Stimulated activated naive B cell treated with anti-CD40 and anti-IgM and Interleukin-4, amounts not matched to agents 10 μg/mL and 1 μg/mL and 100 μg/mL, for 72 hours (primary cell): ENCODE data around the gene H3-3A.
A peak's percentile ranks its signal among the peaks of the same experiment; 100 is the strongest.

Experiments
- ATAC-seq, 2 donors: fragments of 150-1000 bp; cut with Tn5 transposase; replicated peaks; 2 replicates each; pipeline ENCODE4 v1.10.0; 2021; ENCODE audit warnings: moderate library complexity in 1 of 2
- DNase-seq: peaks from one replicate; pipeline ENCODE4 v3.0.0; 2021
- H3K27ac Mint-ChIP-seq: one replicate; pipeline ENCODE4 v1.8.0; 2022; ENCODE audit warnings: mild to moderate bottlenecking, mixed read lengths
- H3K27me3 Mint-ChIP-seq, 2 donors: one replicate each; pipeline ENCODE4 v1.8.0; 2022; ENCODE audit warnings: mixed read lengths in 2 of 2
- H3K36me3 Mint-ChIP-seq, 2 donors: one replicate each; pipeline ENCODE4 v1.8.0; 2022; ENCODE audit warnings: mixed read lengths in 2 of 2, mild to moderate bottlenecking in 1 of 2
- H3K4me1 Mint-ChIP-seq, 2 donors: one replicate each; pipeline ENCODE4 v1.8.0; 2022; ENCODE audit warnings: mixed read lengths in 2 of 2, mild to moderate bottlenecking in 1 of 2
- H3K4me3 Mint-ChIP-seq, 2 donors: one replicate each; pipeline ENCODE4 v1.8.0; 2022; ENCODE audit warnings: mild to moderate bottlenecking in 2 of 2, mixed read lengths in 2 of 2, moderate library complexity in 1 of 2
- H3K9me3 Mint-ChIP-seq, 2 donors: one replicate each; pipeline ENCODE4 v1.8.0; 2022; ENCODE audit warnings: mixed read lengths in 2 of 2, mild to moderate bottlenecking in 1 of 2

The H3-3A gene

DNA sequence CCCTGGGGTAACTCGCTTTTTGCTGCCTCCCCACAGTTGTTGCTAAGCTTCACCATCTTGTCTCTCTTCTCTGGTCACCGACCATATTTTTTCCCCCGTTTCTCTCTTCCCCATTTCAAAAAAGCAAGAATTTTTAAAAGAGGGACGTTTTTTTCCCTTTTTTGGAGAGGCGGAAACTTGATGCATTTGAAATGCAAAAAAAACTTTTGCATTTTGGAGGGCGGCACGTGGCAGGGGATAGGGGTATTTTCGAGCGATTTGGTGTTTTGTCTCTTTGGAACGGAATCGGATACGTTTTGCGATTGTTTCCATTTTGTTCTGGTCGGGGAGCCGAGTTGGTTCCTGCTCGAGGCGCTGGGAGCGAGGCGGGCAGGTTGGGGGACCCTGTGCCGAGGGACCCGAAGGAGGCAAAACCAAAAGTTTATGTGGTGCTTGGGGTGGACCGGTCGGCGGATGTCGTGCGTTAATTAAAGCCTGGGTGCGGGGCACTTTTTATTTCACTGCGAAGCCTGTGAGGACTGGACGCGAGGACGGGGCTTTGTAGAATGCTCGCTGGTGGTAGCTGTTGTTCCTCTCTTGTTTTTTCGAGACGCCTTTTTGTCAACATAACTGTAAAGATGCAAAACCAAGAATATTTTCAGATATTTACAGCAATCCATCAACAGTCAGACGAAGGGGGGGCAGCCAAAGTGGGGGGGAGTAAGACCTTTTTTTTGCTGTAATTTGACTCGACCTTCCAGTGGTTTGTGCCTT, 884 bp downstream of the H3-3A start:
- peaks cover 24 to 45% of the 10 kb centered on the region in 2 donors for H3K4me1 Mint-ChIP-seq
- ATAC-seq = peak; percentile 35 to 43
- H3K4me3 Mint-ChIP-seq = peak overlapping the region; percentile 98 to 100
- H3K36me3 Mint-ChIP-seq = peaks cover 38% of the 10 kb centered on the region in 2 donors
- peak overlapping the region; percentile 100 for H3K27ac Mint-ChIP-seq
- DNase-seq = peak; percentile 26
- no peaks in the 10 kb centered on the region for H3K9me3 Mint-ChIP-seq
- H3K27me3 Mint-ChIP-seq = no peaks in the 10 kb centered on the region

DNA sequence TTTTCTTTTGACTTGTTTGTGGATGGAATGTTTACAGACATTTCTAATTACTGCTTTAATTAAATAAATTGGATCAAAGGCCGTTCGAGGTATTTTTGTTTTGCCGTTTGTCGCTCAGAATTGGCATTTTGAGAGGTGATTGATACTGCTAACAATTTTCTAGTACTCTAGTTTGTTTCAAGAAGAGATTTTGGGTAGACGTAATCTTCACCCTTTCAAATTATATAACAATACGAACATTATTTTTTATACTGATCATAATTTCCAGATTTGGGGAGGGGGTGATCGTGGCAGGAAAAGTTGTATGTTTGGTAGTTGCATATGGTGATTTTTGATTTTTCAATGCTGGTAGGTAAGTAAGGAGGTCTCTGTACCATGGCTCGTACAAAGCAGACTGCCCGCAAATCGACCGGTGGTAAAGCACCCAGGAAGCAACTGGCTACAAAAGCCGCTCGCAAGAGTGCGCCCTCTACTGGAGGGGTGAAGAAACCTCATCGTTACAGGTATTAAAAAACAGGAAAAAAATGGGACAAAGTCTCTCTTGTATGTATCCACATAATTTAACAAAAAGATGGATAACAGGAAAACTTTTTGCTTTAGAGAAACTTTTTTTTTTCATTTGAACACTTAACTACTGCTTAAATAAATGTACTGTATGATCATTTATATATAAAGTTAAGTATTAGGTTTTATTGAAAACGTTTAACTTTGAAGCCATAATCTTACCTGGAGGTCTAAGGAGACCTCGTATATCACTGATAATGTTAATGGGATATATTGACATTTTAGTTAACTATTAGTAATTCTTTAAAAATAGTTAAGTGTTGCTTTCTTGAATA, 1.7 kb downstream of the H3-3A start:
- DNase-seq (no peak), ATAC-seq (no peak)
- H3K9me3 Mint-ChIP-seq = no peaks in the 10 kb centered on the region
- H3K4me3 Mint-ChIP-seq = peak overlapping the region; percentile 98 to 100
- peaks cover 39 to 43% of the 10 kb centered on the region in 2 donors for H3K36me3 Mint-ChIP-seq
- no peaks in the 10 kb centered on the region for H3K27me3 Mint-ChIP-seq
- H3K4me1 Mint-ChIP-seq = peaks cover 25 to 52% of the 10 kb centered on the region in 2 donors
- H3K27ac Mint-ChIP-seq = peak overlapping the region; percentile 100

DNA sequence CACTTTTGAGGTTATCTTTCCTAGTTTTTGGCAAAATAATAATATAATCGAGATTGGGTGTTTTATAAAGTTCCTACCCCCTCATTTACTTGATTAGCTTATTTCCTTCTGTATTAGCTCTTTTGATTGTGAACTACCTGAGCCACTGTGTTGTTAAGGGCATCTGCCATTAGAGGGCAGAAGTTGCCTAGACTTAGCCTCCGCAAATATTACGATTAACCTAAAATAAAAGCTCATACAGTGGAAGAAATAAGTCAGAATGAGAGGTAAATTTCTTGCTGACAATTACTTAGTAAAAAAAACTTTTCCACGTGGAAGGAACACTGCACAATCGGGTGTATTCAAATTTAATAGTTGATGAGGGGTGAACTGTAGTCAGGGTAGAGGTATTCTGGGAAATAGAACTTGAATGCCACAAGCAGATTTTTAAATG, 2.3 kb downstream of the H3-3A start:
- DNase-seq = no peak
- Mint-ChIP-seq H3K4me3 (peak overlapping the region; percentile 83 to 84), H3K4me1 (peaks cover 26 to 57% of the 10 kb centered on the region in 2 donors), H3K27ac (peak overlapping the region; percentile 81), H3K27me3 (no peaks in the 10 kb centered on the region), H3K36me3 (peaks cover 40 to 47% of the 10 kb centered on the region in 2 donors), H3K9me3 (no peaks in the 10 kb centered on the region)
- no peak for ATAC-seq

DNA sequence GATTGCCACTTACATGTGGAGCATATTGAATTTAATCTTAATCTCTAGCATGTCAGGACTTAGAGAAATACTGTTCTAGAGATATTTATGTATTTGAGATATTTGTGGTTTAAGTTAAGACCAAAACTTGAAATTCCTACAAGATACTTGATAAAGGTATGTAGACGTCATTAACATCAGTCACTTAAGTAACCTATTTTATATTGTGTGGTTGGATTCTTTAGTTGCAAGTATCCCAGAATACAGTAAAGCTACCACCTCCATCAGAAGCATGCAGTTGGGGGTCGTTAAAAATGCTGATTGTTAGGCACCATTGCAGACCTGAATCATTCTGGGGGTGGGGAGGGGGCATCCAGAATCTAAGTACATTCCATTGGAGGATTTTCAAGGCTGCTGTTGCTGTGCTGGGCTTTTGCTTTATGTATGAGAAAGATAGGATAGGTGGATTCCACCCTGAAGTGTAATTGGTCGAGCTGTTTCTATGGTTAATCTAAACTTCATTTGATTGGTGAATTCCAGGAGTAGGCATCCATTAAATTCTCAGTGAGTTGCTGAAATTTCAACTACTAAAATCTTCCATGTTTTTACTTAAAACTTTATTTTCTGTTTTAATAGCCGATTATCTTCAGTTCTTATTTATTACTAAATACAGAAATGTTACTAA, 4.0 kb downstream of the H3-3A start:
- no peaks in the 10 kb centered on the region for H3K9me3 Mint-ChIP-seq

DNA sequence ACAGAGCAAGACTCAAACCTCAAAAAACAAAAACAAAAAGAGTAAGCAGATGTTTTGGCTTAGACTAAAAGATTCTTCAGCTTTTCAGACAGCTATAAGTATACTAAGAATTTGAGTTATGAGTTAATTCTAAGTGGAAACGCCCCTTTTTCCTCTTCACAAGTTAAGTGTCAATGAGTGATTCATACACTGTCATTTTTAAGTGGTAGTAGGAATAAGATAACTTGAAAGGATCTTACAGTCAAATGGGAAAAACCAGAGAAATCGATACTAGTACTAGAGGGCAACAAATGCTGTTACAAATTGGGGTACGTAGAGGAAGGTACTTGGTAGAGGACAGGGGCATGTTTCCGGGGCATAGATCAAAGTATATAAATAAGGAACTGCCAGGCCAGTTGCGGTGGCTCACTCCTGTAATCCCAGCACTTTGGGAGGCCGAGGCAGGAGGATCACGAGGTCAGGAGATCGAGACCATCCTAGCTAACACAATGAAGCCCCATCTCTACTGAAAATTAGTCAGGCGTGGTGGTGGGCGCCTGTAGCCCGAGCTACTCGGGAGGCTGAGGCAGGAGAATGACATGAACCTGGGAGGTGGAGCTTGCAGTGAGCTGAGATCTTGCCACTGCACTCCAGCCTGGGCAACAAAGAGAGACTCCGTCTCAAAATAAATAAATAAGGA, 7.4 kb downstream of the H3-3A start:
- no peaks in the 10 kb centered on the region for H3K9me3 Mint-ChIP-seq
- peaks cover 21 to 55% of the 10 kb centered on the region in 2 donors for H3K4me1 Mint-ChIP-seq
- DNase-seq (no peak), ATAC-seq (no peak)
- H3K36me3 Mint-ChIP-seq = peaks cover 39 to 54% of the 10 kb centered on the region in 2 donors
- peak overlapping the region; percentile 49 for H3K27ac Mint-ChIP-seq
- peak overlapping the region in 1 of 2 donors; percentile 11 for H3K4me3 Mint-ChIP-seq
- H3K27me3 Mint-ChIP-seq = no peaks in the 10 kb centered on the region

More for the DNA sequence above, 4.0 kb downstream of the H3-3A start:
- Mint-ChIP-seq H3K27ac (peak overlapping the region; percentile 6), H3K27me3 (no peaks in the 10 kb centered on the region), H3K36me3 (peaks cover 46 to 58% of the 10 kb centered on the region in 2 donors), H3K4me3 (peak overlapping the region; percentile 11 to 70), H3K4me1 (peaks cover 25 to 56% of the 10 kb centered on the region in 2 donors)
- DNase-seq (no peak), ATAC-seq (no peak)

DNA sequence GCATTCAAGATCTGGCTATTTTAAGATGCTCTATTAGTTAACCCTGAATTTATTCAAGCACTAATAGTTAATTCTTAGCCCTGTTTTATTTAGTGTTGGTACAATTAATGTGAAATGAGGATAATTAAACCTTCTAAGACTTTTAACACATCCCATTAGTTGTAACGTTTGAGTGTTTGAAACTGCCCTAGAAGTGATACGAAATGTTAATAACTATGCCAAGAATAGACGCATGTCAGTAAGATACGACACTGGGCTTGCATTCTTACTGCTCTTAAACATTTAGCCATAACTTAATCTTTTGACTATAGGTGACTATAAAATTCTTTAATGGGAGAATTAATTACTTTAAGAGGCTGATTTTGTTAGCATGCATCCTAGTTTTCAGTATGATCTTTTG, 9.8 kb downstream of the H3-3A start:
- no peaks in the 10 kb centered on the region for H3K27me3 Mint-ChIP-seq
- H3K4me1 Mint-ChIP-seq = peaks cover 12 to 39% of the 10 kb centered on the region in 2 donors
- ATAC-seq (no peak), DNase-seq (no peak)
- H3K27ac Mint-ChIP-seq = peak overlapping the region; percentile 14
- no peak overlapping the region for H3K4me3 Mint-ChIP-seq
- H3K36me3 Mint-ChIP-seq = peaks cover 24 to 39% of the 10 kb centered on the region in 2 donors
- no peaks in the 10 kb centered on the region for H3K9me3 Mint-ChIP-seq

DNA sequence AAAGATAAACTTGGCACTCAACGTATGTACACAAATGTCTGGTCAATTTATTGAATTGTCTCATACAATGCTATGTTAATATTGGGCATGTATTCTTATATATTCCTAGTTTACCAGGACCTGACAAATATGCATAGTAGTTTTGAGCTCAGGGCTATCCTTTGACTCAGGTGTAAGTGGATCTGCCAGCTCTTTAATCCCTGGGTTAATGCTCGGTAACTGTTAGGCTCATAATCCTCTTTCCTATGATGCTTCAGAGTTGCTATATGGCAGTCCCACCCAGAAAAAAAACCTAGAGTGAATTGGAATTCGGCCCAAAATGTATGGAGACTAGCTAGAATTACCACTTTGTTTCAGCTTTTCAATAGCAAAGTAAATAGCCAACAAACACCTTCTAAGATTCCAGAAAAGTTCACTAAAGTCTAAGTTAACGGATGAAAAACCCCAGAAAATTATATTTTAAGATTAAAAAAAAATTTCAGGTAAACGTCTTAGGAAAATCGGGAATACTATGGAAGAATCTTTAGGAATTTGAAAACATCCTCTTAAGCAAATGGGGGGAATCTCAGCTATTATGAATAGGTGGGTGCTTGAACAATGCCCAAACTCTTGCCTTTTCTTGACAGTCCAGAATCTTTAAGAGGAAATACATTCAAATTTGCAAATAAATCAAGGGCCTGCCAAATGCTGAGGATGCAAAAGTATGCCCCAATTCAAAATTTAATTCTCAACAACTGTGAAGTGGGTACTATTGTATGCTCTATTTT, 10.9 kb downstream of the H3-3A start:
- H3K27me3 Mint-ChIP-seq = no peaks in the 10 kb centered on the region
- H3K9me3 Mint-ChIP-seq = no peaks in the 10 kb centered on the region
- peaks cover 10 to 29% of the 10 kb centered on the region in 2 donors for H3K4me1 Mint-ChIP-seq
- ATAC-seq = no peak
- peaks cover 20 to 34% of the 10 kb centered on the region in 2 donors for H3K36me3 Mint-ChIP-seq
- no peak overlapping the region for H3K4me3 Mint-ChIP-seq
- DNase-seq = no peak
- H3K27ac Mint-ChIP-seq = no peak overlapping the region

DNA sequence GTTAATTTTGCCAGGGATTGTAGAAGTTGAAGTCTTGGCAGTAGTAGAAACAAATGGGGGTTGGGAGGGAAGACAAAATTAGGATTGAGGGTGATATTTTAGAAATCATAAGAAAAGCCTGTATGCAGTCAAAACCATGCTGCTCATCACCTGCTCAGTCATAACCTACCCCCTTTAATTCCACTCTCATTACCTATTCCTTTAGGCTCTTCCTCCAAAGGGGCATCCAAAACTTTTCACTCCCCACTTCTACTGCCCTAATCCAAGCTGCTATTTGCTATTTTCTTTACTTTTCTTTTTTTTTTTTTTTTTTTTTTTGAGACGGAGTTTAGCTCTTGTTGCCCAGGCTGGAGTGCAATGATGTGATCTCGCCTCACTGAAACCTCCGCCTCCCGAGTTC, 11.5 kb downstream of the H3-3A start:
- DNase-seq (no peak), ATAC-seq (peak; percentile 29 to 33)
- H3K4me1 Mint-ChIP-seq = peaks cover 8 to 22% of the 10 kb centered on the region in 2 donors
- H3K4me3 Mint-ChIP-seq = no peak overlapping the region
- no peaks in the 10 kb centered on the region for H3K9me3 Mint-ChIP-seq
- no peaks in the 10 kb centered on the region for H3K27me3 Mint-ChIP-seq
- no peak overlapping the region for H3K27ac Mint-ChIP-seq
- peaks cover 15 to 28% of the 10 kb centered on the region in 2 donors for H3K36me3 Mint-ChIP-seq

DNA sequence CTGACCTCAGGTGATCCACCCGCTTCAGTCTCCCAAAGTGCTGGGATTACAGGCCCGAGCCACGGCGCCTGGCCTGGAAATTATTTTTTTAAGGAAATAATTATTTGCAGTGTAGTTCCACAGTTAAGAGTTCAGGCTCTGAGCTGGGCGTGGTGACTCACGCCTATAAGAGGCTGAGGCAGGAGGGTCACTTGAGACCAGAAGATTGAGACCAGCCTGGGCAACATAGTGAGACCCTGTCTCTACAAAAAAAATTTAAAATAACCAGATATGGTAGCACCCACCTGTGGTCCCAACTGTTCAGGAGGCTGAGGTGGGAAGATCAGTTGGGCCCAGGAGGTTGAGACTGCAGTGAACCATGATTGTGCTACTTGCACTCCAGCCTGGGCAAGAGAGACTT, 13.9 kb downstream of the H3-3A start:
- H3K9me3 Mint-ChIP-seq = no peaks in the 10 kb centered on the region
- peak overlapping the region; percentile 42 for H3K27ac Mint-ChIP-seq
- peaks cover 2 to 5% of the 10 kb centered on the region in 2 donors for H3K4me1 Mint-ChIP-seq
- peaks cover 8 to 13% of the 10 kb centered on the region in 2 donors for H3K36me3 Mint-ChIP-seq
- no peaks in the 10 kb centered on the region for H3K27me3 Mint-ChIP-seq
- DNase-seq = no peak
- no peak overlapping the region for H3K4me3 Mint-ChIP-seq
- peak in 1 of 2 donors; percentile 10 for ATAC-seq

DNA sequence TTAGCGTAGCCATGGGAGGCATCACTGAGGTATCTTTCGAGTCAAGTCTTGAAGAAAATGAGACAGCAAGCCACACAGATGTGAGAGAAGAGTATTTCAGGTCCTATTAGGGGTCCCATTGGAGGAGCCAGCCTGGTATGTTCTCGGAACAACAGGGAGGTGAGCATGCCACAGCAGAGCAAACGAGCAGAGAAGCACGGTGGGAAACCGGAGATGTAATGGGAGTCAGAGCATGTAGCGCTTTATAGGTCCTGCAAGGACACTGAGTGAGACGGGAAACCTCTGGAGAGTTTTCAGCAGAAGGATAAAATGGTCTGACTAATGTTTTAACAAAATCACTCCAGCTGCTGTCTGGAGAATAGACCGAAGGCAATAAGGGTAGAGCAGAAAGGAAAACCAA, 15.9 kb downstream of the H3-3A start:
- ATAC-seq (no peak), DNase-seq (no peak)
- Mint-ChIP-seq H3K27ac (no peak overlapping the region), H3K27me3 (no peaks in the 10 kb centered on the region), H3K36me3 (peaks cover 8 to 10% of the 10 kb centered on the region in 2 donors), H3K4me1 (peaks cover 8 to 17% of the 10 kb centered on the region in 2 donors), H3K4me3 (no peak overlapping the region), H3K9me3 (no peaks in the 10 kb centered on the region)

DNA sequence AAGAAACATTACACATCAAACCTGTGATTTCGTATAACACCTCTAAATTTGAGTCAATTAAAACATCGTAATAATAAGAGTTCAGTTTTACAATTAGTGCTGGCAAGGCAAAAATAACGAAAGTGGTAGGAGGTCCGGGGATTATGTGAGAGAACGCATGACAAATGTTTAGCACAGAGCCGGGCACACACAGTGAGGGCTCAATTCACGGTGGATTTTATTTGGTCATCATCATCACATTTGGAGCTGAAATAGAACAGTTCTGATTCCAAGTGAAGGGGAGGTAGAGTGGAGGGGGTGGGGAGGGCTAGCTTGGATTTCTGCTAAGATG, 20.0 kb downstream of the H3-3A start:
- Mint-ChIP-seq H3K36me3 (no peaks in the 10 kb centered on the region), H3K9me3 (no peaks in the 10 kb centered on the region), H3K4me3 (peak overlapping the region; percentile 92 to 97), H3K27ac (peak overlapping the region; percentile 59), H3K4me1 (peaks cover 6 to 25% of the 10 kb centered on the region in 2 donors), H3K27me3 (no peaks in the 10 kb centered on the region)
- no peak for ATAC-seq
- no peak for DNase-seq

DNA sequence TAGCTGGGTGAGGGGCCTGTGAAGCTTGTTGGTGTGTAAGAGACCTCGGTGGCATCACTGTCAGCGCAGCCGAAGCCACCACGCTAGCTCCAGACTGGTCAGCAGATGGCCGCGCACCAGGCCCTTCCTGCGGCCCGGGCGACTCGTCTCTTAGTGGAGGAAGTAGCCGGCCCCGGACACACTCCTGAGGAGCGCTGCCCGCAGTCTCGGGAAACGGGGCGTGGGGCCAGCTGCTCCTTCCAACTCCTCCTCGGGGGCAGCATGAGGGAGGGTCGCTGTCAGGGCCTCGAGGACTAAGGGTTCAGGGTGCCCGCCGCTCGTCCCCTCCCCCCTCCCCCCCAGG, 20.4 kb downstream of the H3-3A start:
- H3K36me3 Mint-ChIP-seq = no peaks in the 10 kb centered on the region
- peaks cover 6 to 25% of the 10 kb centered on the region in 2 donors for H3K4me1 Mint-ChIP-seq
- no peaks in the 10 kb centered on the region for H3K9me3 Mint-ChIP-seq
- H3K27me3 Mint-ChIP-seq = no peaks in the 10 kb centered on the region
- ATAC-seq = peak; percentile 23 to 27
- peak overlapping the region; percentile 92 to 97 for H3K4me3 Mint-ChIP-seq
- H3K27ac Mint-ChIP-seq = peak overlapping the region; percentile 92
- no peak for DNase-seq

DNA sequence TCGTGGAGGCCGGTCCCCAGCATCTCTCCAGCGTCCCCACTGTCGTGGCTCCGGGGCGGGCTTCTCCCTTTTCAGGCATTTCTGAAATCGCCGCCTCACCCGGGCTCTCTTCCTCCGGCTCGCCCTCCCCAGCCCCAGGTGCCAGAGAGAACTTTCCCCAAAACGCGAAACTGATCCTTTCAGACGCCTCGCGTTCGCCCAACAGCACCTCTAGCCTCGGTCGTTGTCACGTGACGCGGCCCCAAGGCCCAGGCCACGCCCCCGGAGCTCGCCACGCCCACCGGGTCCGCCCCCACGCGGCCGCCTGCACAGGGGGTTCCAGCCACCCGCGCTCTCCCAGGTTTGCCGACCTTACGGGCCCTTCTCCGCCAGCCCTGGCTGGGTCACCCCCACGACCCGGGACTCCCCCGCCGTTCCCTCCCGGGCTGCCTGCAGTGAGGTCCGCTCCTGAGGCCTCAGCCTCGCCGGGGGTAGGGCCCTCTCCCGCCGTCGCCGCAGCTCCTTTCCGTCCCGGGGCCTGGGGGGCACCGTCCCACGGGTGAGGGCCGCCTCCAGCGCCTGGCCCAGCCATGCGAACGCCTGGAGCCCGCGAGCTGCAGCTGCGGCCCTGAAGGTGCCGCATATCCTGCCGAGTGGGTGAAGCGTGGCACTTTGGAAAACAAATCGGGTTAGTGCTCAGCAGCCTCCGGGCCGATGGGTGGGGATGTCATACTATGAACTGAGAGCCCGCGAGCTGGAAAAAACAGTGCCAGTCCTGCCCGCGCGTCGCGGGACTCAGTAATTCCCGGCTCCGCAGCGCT, 21.0 kb downstream of the H3-3A start:
- H3K4me1 Mint-ChIP-seq = peaks cover 6 to 25% of the 10 kb centered on the region in 2 donors
- peak; percentile 93 for DNase-seq
- H3K27me3 Mint-ChIP-seq = no peaks in the 10 kb centered on the region
- H3K4me3 Mint-ChIP-seq = peak overlapping the region; percentile 92 to 97
- ATAC-seq = peak; percentile 89 to 96
- peak overlapping the region; percentile 92 for H3K27ac Mint-ChIP-seq
- no peaks in the 10 kb centered on the region for H3K36me3 Mint-ChIP-seq
- H3K9me3 Mint-ChIP-seq = no peaks in the 10 kb centered on the region
